HCEC 1CT (cell line): Measurements from ENCODE around the gene SEMA5B.

Source experiments
- DNase-seq: peaks from one replicate; pipeline ENCODE4 v3.0.0-alpha.2; 2017

Gene SEMA5B

GRCh38 chr3:122890720-122891220 lies 136.8 kb downstream of the SEMA5B start:
- no peak for DNase-seq

GRCh38 chr3:122890077-122890719 lies 137.4 kb downstream of the SEMA5B start:
- DNase-seq, result no peak

- DNase-seq, result no peak
Measured at GRCh38 chr3:122886946-122887345, 140.6 kb downstream of the SEMA5B start.

- DNase-seq, result no peak
Measured at GRCh38 chr3:122886251-122886650, 141.3 kb downstream of the SEMA5B start.

GRCh38 chr3:122882361-122882947 lies 145.1 kb downstream of the SEMA5B start:
- no peak for DNase-seq

GRCh38 chr3:122880624-122881023 lies 146.9 kb downstream of the SEMA5B start:
- DNase-seq, result no peak

GRCh38 chr3:122880173-122880572 lies 147.4 kb downstream of the SEMA5B start:
- no peak for DNase-seq

GRCh38 chr3:122875547-122876127 lies 151.9 kb downstream of the SEMA5B start:
- no peak for DNase-seq

GRCh38 chr3:122873741-122874515 lies 153.6 kb downstream of the SEMA5B start:
- no peak for DNase-seq

- no peak for DNase-seq
Measured at GRCh38 chr3:122868322-122868721, 159.2 kb downstream of the SEMA5B start.

- DNase-seq, result no peak
Measured at GRCh38 chr3:122864498-122864897, 163.1 kb downstream of the SEMA5B start.

- DNase-seq, result no peak
Measured at GRCh38 chr3:122862381-122862780, 165.2 kb downstream of the SEMA5B start.
